K562 (cell line): ENCODE data around the gene LYZL4. TPM values are rescaled to one million over a fixed set of nuclear protein-coding genes. Genes with fewer than 3 reads are reported as not detected.

ENCODE experiments used
- ATAC-seq: fragments of 200-7000 bp; cut with Tn5 transposase; 3 replicates; pipeline ENCODE4 v1.9.1; 2020; ENCODE audit warnings: moderate library complexity
- BruUV-seq: library from RNA; stranded (reverse); fragments of 400-500 nt; replicated peaks from 2 replicates; lab custom pipeline; 2021; lab: Mats Ljungman, UMichigan
- CTCF ChIA-PET: fragments of 300-600 bp; formaldehyde crosslinking; extraction: SDS; loops from one replicate; lab custom pipeline; 2021; ENCODE audit warnings: low intra/inter-chr PET ratio; lab: Yijun Ruan, JAX
- POLR2A ChIA-PET: fragments of 300-600, 350-650 bp; sonication (Branson Sonifier 250); formaldehyde crosslinking; extraction: SDS; loops from one replicate; lab custom pipeline; 2021; ENCODE audit warnings: antibody characterized with exemption, inconsistent platforms; lab: Yijun Ruan, JAX
- DNase-seq, 4 experiments: peaks; one replicate each; pipeline versions ENCODE4 v3.0.0 to v3.0.0-alpha.2; 2011 to 2018; ENCODE audit warnings: low spot score in 3 of 4, mixed read lengths in 3 of 4; ENCODE audit errors: extremely low read depth in 1 of 4
- FAIRE-seq: peaks from 2 replicates; lab custom pipeline; 2011; peaks lifted over from hg19 to GRCh38; lab: Jason Lieb, UNC
- H2AFZ ChIP-seq: 2 replicates; pipeline ENCODE4 v1.6.0; 2011; ENCODE audit warnings: low read depth, low read length, control low read depth, inconsistent platforms
- H3K27ac ChIP-seq: fragments of 200-600 bp; 3 replicates; pipeline ENCODE4 v1.8.0; 2011; ENCODE audit warnings: low read depth, mild to moderate bottlenecking, control low read depth, inconsistent platforms, low read length, moderate library complexity, mixed read lengths; ENCODE audit errors: extremely low read depth
- H3K27me3 ChIP-seq, 2 experiments: fragments of 300-600 bp in 1 of 2; 2 replicates in 1 of 2; 3 replicates in 1 of 2; pipeline versions ENCODE4 v1.6.0 to v1.8.0; 2011; ENCODE audit warnings: inconsistent platforms in 2 of 2, low read length in 2 of 2, mild to moderate bottlenecking in 1 of 2, mixed read lengths in 1 of 2, moderate library complexity in 1 of 2; ENCODE audit not compliant: control insufficient read depth in 2 of 2, insufficient read depth in 2 of 2
- H3K36me3 ChIP-seq: fragments of 300-600 bp; 3 replicates; pipeline ENCODE4 v1.8.0; 2011; ENCODE audit warnings: mild to moderate bottlenecking, low read length, inconsistent platforms; ENCODE audit not compliant: control insufficient read depth, insufficient read depth
- H3K4me1 ChIP-seq, 2 experiments: fragments of 200-600 bp in 1 of 2; replicated peaks in 1 of 2; 2 replicates in 1 of 2; 3 replicates in 1 of 2; pipeline versions ENCODE4 v1.5.1 to v1.8.0; 2011; ENCODE audit warnings: inconsistent platforms in 2 of 2, low read length in 2 of 2, mild to moderate bottlenecking in 1 of 2, mixed read lengths in 1 of 2, moderate library complexity in 1 of 2; ENCODE audit not compliant: control insufficient read depth in 2 of 2, insufficient read depth in 2 of 2
- H3K4me2 ChIP-seq: 2 replicates; pipeline ENCODE4 v1.6.1; 2011; ENCODE audit warnings: low read length, control low read depth, inconsistent platforms, mixed read lengths; ENCODE audit not compliant: insufficient read depth
- H3K4me3 ChIP-seq: fragments of 200-600 bp; sonication (generic), shearing (Covaris generic); 2 replicates; pipeline ENCODE4 v1.5.1; 2016; ENCODE audit warnings: control low read depth, inconsistent platforms
- H3K79me2 ChIP-seq: fragments of 200-600 bp; 3 replicates; pipeline ENCODE4 v1.8.0; 2011; ENCODE audit warnings: low read length, inconsistent platforms; ENCODE audit not compliant: control insufficient read depth, insufficient read depth
- H3K9ac ChIP-seq, 2 experiments: 2 replicates each; pipeline versions ENCODE4 v1.6.0 to v1.6.1; 2011; ENCODE audit warnings: low read depth in 2 of 2, low read length in 2 of 2, control low read depth in 1 of 2, inconsistent platforms in 1 of 2, mild to moderate bottlenecking in 1 of 2, mixed read lengths in 1 of 2; ENCODE audit not compliant: insufficient read depth in 1 of 2
- H3K9me1 ChIP-seq: one replicate; pipeline ENCODE4 v1.6.0; 2011; ENCODE audit warnings: inconsistent platforms, mild to moderate bottlenecking, low read length, moderate library complexity; ENCODE audit not compliant: control insufficient read depth, insufficient read depth
- H3K9me3 ChIP-seq: replicated peaks from 2 replicates; pipeline ENCODE4 v1.5.1; 2011; ENCODE audit warnings: low read depth, low read length, inconsistent platforms; ENCODE audit not compliant: control insufficient read depth, insufficient read depth
- H4K20me1 ChIP-seq: replicated peaks from 2 replicates; pipeline ENCODE4 v1.6.1; 2011; ENCODE audit warnings: low read length, inconsistent platforms, mixed read lengths; ENCODE audit not compliant: control insufficient read depth, insufficient read depth
- C11orf30 ChIP-seq: fragments of 450-650 bp; IDR thresholded peaks from 2 replicates; pipeline ENCODE4 v1.6.1; 2016; ENCODE audit warnings: low read depth, mild to moderate bottlenecking
- ELF2 ChIP-seq: fragments of 250-450 bp; sonication (Bioruptor Pico); IDR thresholded peaks from 2 replicates; pipeline ENCODE4 v1.5.0; 2021; ENCODE audit warnings: mild to moderate bottlenecking
- MAFF ChIP-seq: IDR thresholded peaks from 2 replicates; pipeline ENCODE4 v1.6.1; 2012; ENCODE audit warnings: low read length, improper control_type of control experiment
- MAFG ChIP-seq: fragments of 450-650 bp; conservative IDR thresholded peaks from 2 replicates; pipeline ENCODE4 v1.6.1; 2016; ENCODE audit warnings: missing genetic modification characterization, missing compliant biosample characterization
- MAFK ChIP-seq: IDR thresholded peaks from 2 replicates; pipeline ENCODE4 v1.6.1; 2011; ENCODE audit warnings: low read length, improper control_type of control experiment
- ZNF316 ChIP-seq: fragments of 450-650 bp; IDR thresholded peaks from 2 replicates; pipeline ENCODE4 v1.6.1; 2016
- in situ Hi-C: fragments of 300-500 bp; cut with MboI; formaldehyde crosslinking; loops from 4 replicates; pipeline ENCODE4 v1.15.0; 2018; ENCODE audit warnings: inconsistent platforms, mixed read lengths
- intact Hi-C: fragments of 100-400 bp; cut with micrococcal nuclease; formaldehyde crosslinking; loops from 2 replicates; pipeline ENCODE4 v1.14.2; 2022
- polyA plus RNA-seq, 8 experiments: library from polyadenylated mRNA; depleted of rRNA in 4 of 8; stranded (reverse) in 5 of 8; unstranded in 3 of 8; fragments of >200 nt; fragmentation: Nextera tagmentation in 2 of 8; fragmentation: Illumina TruSeq in 1 of 8; extraction: Ambion mirVana in 2 of 8; extraction: Trizol in 1 of 8; gene quantifications; 2 replicates each; pipeline versions ENCODE4 v1.2.1 to v1.2.3, GENCODE V29; 2011 to 2014; ENCODE audit warnings: inconsistent platforms in 1 of 8, missing spikeins in 1 of 8
- total RNA-seq, 7 experiments: library from RNA; depleted of rRNA in 6 of 7; stranded (reverse); fragments of >200 nt in 6 of 7; fragmentation: Illumina TruSeq in 2 of 7; extraction: Trizol in 2 of 7; gene quantifications; 2 replicates each; pipeline versions ENCODE4 v1.2.1 to v1.2.3, GENCODE V29; 2011 to 2021; ENCODE audit warnings: low replicate concordance in 1 of 7
- TF ChIP-seq, protein P1 (sequence below): sonication (generic); formaldehyde crosslinking; IDR thresholded peaks from 2 replicates; pipeline ENCODE4 v1.8.0; 2022; ENCODE audit warnings: mild to moderate bottlenecking, missing genetic modification reagents

LYZL4 gene
- total and polyA plus RNA-seq, 9 of the 15 experiments (the other 6 are each of a cell fraction or from before 2014, with no cell fraction given), result not detected

- BruUV-seq, result no TSS peak
- no peak overlapping the region for H3K4me3 ChIP-seq
- peak; percentile 91 for TF ChIP-seq MAFG (tag)
- peak; percentile 86 for TF ChIP-seq C11orf30
- no peak for TF ChIP-seq ELF2
- TF ChIP-seq, protein P1, sequence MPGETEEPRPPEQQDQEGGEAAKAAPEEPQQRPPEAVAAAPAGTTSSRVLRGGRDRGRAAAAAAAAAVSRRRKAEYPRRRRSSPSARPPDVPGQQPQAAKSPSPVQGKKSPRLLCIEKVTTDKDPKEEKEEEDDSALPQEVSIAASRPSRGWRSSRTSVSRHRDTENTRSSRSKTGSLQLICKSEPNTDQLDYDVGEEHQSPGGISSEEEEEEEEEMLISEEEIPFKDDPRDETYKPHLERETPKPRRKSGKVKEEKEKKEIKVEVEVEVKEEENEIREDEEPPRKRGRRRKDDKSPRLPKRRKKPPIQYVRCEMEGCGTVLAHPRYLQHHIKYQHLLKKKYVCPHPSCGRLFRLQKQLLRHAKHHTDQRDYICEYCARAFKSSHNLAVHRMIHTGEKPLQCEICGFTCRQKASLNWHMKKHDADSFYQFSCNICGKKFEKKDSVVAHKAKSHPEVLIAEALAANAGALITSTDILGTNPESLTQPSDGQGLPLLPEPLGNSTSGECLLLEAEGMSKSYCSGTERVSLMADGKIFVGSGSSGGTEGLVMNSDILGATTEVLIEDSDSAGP (CRISPR knock-in tag), result no peak
- TF ChIP-seq MAFK, result peak; percentile 95
- TF ChIP-seq ZNF316, result peak; percentile 95
- TF ChIP-seq MAFF, result peak; percentile 95
- FAIRE-seq, result no peak
- ChIA-PET POLR2A (interaction anchor here (1.2 kb wide), 1 partner anchor 15 kb away, joined by 4 read pairs; no protein-coding TSS in a partner anchor), CTCF (no interaction called here)
- no peak overlapping the region for H3K27ac ChIP-seq
- H3K79me2 ChIP-seq, result no peaks in the 10 kb centered on the region
- H3K9ac ChIP-seq, result no peak overlapping the region
- H3K27me3 ChIP-seq, result no peaks in the 10 kb centered on the region
- no peak overlapping the region for H3K4me2 ChIP-seq
- in situ Hi-C loops (no loop called here), intact Hi-C loops (no loop called here)
- H4K20me1 ChIP-seq, result no peaks in the 10 kb centered on the region
- H3K36me3 ChIP-seq, result no peaks in the 10 kb centered on the region
- DNase-seq, result no peak
- H3K9me1 ChIP-seq, result no peaks in the 10 kb centered on the region
- H2AFZ ChIP-seq, result no peak overlapping the region
- H3K4me1 ChIP-seq, result no peaks in the 10 kb centered on the region
- H3K9me3 ChIP-seq, result no peaks in the 10 kb centered on the region
- no peak for ATAC-seq
Measured at GRCh38 chr3:42353631-42354030, 56.8 kb downstream of the LYZL4 start.
